GM21423 (cell line): ENCODE data around the gene MSS51.

Experiments
- ATAC-seq: cut with Tn5 transposase; IDR thresholded peaks from one replicate; pipeline ENCODE4 v1.9.1; 2021; ENCODE audit warnings: mild to moderate bottlenecking, moderate library complexity; ENCODE audit not compliant: unreplicated experiment

Gene MSS51

DNA sequence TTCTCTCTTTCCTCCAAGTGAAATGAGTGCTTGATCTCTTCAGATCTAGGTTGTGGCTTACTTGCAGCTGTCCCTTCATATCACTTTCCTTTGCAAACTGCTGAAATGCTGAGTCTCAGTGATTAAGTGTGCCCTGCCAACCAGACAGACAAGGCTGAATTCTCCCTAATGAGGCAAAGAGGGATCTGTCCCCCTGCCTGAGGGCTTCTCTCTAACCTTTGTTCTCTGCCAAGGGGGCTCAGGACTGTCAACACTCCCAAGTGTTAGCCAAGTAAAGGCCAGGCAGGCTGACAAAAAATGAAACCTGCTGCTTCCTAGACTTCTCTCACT is at the start of gene MSS51:
Gene MSS51 (minus strand): TSS at position 24 of the 330 bp plus-strand sequence. CDS start 5,277 bp downstream, outside the sequence.
- ATAC-seq: no peak

DNA sequence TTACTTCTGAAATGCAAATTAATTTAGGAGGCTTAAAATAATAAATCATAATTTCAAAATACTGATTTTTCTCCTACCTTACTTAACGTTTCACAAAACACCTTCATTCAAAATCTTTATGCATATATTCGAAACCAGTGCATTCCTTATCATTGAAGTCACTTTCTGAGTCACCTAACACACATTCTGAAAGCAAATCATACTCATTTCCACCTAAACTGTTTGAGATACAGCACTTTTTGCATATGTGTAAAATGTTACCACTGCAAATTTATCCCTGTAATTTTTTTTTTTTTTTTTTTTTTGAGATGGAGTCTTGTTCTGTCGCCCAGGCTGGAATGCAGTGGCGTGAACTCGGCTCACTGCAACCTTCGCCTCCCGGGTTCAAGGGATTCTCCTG is 46.8 kb upstream of the MSS51 start:
- no peak for ATAC-seq

DNA sequence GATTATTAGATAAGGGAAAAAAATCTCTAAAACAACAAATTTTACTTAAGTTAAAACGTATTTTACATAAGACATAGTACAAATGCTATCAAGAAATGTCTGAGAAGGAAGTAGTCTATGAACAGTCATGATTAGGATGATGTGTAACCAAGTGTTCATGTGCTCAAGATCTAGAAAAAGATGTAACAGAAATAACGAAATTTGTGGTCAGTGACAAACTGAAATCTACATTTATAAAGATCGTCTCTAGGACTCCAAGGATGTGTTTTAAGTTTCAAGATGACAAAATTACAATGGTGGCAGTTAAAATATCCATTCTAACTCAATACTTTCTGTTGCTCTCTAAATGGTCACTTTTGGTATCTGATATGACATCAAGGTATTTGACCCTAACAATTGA is 45.3 kb upstream of the MSS51 start:
- no peak for ATAC-seq

DNA sequence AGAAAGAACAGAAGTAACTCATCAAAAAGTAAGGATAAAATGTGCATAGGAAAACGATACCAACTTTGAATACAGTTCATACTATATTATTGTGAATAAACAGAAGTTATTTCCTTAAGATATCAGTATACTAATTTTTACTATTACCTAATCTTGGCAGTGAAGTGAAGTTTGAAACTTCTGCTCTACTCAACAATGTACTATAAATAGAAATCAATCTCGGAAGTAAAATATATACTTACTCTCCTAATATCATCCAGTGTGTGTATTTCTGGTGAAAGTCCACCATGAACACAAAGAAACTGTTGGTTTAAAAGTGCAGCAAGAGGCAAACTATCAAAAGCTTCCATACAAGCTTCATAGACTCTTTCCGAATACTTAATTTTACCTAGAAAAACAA is 37.9 kb upstream of the MSS51 start:
- no peak for ATAC-seq

DNA sequence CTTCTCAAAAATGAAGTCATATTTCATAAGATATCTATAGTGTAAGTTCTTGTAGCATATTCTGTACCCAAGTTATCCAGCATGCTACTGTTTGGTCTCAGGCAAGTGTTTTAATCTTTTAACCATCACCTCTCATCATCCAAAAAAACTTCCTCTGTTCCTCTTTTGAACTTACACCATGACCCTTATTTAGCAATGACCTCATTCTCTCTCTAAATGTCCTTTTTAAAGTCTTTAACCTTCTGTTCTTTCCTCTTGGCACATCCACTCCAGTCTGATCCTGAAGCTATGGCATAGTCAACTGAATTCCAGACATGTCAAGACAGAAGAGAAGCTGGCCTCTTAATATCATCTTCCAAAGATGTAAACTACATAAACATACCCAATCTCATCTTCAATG is 36.2 kb upstream of the MSS51 start:
- no peak for ATAC-seq

DNA sequence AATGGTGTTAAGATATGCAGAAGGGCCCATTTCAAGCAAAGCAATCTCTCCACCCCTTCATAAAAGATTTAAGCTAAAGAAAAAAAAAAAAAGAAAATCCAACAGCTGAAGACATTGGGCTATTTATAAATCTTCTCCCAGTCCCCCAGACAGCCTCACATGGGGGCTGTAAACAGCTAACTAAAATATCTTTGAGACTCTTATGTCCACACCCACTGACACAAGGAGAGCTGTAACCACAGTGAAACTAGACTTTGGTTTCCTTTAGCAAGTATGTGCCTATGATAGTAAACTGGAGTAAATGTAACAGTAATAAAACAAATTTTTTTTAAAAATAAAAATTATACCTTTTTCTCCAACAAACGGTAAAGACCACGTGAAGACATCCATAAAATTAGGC is 33.8 kb upstream of the MSS51 start:
- ATAC-seq: no peak

DNA sequence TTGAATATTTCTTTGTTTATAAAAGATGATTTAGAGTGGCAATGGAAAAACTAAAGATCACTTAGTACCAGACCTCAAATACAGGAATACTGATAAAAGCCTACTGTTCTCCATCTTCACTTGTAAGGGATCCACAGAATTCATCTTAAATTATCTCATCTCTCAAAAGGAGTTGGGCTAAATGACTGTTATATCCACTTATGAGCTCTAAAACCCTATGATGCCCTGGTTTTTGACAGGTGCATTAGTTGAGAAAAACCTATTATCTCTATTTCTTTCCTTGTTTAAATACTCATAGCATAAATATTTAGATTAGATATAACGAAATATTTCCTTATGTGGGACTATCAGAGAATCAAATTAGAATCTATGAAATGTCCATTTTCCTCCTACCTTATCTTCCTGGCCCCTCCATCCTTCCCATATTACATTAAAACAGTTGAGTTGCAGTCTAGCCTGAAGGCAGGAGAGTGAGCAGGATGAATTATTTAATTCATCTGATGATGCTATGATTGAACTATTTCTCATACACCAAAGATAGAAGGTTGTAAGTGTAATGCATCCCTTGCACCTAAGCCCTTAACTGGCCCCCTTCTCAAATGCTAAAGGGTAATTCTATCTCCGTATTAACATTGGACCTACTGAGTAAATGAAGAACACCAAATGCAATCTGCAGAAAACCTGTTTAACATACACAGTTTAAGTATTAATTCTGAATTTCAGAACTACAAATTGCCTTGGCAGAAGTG is 32.8 kb upstream of the MSS51 start:
- no peak for ATAC-seq

DNA sequence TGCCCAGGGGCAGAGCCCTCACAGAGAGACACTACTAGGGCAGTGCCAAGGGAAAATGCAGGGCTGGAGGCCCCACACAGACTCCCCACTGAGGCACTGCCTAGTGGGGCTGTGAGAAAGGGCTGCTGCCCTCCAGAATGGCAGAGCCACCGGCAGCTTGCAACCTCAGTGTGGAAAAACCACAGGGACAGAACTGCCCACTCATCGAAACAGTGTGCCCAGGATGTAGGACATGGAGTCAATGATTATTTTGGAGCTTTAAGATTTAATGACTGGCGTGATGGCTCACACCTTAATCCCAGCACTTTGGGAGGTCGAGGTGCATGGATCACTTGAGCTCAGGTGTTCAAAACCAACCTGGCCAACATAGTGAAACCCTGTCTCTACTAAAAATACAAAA is 27.5 kb upstream of the MSS51 start:
- no peak for ATAC-seq

DNA sequence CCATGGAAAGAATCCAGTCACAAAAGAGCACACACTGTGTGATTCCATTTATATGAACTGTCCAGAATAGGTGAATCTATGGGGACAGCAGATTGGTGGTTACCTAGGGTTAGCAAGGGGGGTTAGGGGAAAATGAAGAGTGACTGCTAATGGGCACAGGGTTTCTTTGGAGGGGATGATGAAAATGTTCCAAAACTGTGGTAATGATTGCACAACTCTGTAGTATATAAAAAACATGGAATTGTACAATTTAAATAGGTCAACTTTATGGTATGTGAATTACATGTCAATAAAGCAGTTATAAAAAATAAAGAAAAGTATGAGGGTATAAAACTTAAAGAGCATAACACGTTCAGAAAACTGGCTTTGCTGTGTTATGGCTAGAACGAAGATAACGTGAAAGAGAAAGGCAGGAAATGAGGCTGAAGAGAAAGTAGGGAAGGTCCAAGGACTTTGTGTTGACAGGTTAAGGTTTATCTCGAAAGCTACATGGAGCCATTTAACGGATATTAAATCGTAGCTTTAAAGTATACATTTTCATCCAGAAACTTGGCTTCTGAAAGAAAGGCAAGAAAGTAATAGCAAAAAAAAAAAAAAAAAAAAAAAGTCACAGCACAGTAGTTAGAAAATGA is 26.4 kb upstream of the MSS51 start:
- no peak for ATAC-seq

DNA sequence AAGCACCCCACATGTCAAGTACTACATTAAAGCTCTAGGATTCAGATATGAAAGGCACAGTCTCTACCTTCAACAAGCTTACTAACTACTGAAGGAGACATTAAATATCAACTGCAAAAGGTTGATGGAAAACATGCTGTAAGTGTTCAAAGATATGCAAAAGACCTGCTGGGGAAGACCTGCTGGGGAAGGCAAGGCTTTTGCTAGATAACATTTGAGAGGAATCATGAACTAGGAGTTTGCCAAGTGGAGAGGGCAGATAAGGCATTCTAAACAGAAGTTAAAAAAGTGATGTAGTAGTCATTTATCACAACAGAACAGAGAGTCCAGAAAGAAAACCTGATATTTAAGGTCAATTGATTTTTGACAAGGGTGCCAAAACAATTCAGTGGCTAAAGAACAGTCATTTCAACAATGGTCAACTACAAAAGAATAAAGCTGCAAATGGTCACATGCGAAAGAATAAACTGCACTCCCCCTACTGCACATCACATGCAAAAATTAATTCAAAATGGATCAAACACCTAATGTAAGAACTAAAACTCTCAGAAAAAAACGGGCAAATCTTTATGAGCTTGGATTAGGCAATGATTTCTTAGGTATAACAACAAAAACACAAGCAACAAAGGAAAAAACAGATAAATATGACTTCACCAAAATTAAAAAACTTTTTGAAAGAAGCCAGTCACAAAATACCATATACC is 23.0 kb upstream of the MSS51 start:
- no peak for ATAC-seq

DNA sequence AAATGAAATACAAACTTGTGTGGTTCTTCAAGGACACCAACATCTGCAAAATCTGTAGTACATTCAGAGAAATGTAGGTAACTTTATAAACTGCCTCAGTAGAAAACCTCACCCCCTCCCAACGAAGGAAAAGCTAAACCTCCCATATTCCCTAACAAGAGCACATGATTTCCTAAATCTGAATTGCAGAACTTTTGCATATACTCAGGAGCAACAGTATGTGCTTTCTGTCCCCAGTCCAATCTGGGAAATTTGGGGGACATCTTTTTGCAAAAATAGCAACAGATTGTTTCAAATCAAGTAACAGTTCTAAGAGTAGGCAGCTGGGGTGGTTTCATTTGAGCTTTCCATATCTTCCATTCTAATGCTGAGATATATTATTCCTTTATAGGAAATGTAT is 15.8 kb upstream of the MSS51 start:
- ATAC-seq: no peak

DNA sequence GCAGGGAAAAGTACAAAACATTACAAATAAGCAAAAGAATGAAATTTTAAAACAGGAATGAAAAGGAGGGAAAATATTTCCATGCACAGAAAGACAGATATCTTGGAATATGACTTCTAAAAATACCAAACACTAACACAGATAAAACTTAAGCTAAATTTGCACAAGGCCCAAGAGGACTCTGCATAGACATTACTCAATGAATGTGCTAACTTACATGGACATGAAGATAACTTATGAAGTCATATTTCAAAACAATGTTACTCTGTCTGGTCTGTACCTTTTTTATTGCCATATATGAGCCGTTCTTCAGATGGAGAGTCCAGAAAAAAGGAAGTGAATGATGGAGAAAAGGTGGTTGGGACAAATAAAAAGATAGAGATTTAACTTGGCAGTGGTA is 15.0 kb upstream of the MSS51 start:
- ATAC-seq: no peak

DNA sequence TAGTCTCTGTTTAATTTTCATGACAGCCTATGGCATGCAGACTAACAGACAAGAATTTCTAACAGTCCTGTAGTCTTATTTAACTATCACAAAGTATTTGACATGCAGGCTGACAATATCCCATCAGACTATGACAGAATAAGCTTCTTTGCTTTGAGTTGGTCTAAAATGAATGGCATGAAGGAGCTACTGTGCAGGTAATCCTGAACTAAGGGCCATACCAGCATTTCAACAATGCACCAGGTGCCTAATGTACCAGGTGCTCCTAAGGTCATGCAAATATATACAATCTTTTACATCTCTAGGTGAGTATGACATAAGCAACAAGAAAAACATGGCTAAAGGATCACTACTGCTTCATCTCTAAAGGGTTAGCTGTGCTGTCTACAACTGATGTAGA is 13.6 kb upstream of the MSS51 start:
- no peak for ATAC-seq

DNA sequence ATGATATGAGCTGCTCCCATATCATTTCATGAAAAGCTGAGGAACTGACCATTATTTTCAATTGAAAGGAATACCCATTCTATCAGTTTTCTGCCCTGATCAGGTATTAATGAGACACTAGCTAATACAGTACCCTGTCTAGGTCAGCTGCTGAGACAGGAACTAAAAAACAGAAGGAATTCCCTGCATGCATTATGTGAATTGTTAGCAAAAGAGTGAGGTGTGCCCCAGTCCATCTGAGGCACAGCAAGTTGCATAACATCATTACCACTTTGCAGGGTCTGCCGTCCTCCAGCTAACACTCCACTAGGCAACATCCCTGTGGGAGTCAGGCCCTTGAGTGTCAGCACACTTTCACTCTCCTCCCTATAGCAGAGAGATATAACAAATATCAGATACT is 11.1 kb upstream of the MSS51 start:
- ATAC-seq: no peak

DNA sequence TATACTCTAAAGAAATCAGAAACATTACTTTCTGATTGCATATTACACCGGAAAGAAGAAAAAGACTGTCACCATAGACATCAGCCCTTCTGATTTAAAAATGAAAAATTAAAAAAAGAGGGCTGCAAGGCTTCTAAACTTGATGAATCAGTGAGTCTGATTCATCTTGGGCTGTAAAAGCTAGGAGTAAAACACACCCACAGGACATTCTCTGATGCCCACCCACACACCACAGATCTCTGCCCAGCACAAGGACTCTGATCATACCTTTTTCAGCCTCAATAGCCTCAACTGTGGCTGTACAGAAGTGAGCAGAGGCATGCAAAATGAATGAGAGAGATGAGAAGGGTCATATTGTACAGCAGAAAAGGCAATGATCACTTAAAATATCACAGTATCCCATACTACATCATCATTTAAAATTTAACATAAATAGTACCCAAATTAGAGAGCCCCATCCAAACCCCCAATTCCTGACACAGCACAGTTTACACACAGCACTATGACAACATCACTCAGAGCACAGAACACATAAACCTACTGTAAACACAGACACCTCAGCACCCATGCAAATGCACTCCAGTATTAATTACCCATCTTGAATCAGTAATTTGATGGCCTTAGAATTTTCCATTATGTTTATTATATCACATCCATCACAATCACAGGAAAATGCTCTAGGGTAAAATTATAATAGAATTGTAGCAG is 6.4 kb upstream of the MSS51 start:
- no peak for ATAC-seq

DNA sequence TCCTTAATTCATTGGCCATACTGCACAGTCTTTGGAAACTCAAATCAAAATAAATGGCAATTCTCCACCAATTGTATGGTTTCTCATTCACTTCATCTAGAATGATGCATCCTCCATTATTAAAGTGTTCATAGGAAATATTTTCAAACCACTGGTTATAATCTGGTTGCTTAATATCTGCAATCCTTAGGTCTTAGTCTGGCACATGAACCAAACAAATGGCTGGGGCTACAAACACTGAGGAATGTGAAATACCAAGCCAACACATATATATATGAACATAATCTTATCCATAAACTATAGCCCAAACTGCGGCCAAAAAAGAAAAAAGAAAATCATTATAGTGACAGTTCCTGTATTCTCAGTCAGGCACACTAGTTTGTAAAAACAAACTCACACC is 5.7 kb upstream of the MSS51 start:
- no peak for ATAC-seq

DNA sequence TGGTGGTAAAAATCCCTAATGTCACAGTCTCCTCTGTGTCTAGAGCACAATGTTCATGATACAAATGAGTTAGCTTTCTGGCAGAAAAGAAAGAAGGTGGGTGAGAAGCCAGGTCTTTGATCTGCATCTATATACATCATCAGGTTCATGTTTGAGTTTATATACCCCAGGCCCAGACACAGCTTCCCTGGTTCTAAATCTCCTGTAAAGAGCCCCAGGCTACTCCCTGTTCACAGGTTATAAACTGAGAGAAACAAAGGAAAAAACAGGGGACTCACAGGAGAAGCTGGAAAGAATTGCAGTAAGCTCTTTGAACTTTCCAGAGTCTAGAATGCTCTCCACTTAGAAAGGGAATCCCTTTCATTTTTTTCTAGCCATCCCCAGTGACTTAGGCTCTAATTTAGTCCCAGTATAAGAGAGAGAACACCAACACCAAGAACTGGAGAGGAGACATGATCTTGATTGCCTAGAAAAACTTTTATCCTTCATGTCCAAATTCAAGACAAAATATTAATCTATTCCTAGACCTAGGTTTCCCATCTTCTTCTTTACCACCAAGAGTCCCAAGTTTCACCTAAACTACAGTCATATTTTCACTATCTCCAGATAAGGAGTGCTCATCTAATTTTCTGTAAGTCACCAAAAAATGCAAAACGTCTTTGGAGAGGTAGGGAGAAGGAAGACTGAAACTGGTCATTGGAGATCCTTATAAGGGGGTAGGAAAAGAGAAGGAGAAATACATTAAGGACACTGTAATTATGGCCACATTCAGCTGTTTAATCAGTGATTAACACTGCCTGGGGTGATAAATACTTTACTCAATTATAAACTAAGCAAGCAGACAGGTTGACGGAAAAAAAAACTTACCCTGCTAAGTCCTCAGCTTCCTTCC is 469 bp downstream of the MSS51 start:
- no peak for ATAC-seq

DNA sequence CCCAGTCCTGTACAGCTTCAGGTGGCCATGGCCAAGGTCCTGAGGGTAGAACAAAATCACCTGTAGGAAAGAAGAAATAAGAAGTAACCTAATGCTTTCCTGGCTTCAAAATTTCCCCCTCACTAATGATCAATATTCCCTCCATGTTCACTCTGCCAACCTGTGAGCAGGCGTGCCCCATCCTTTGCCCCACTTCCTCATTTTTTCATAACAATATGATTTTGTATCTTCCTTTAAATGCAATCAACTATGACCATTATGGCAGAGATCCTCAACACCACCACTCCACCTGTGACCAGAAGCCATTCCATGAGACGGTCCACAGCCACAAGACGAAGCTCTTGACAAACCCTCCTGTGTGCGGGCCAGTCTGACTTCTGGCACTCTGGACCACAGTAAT is 7.0 kb downstream of the MSS51 start:
- no peak for ATAC-seq

DNA sequence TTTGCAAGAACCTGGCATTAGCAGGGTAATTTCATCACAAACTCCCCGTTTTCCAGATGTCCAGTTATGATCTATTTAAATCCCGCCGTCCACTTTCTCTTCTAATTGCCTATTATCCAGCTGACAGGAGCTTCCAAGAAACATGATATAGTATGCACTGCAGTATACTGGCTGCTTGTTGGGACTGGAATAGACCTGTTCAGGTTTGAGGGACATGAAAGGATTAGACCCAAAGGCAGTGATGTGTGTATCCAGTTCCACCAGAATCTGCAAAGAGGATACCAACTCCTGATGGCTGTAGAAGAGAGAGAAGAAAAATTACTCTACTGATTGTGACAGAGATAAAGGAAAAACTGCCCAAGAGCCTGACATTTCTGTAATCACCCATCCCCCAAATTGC is 8.9 kb downstream of the MSS51 start:
- ATAC-seq: no peak

DNA sequence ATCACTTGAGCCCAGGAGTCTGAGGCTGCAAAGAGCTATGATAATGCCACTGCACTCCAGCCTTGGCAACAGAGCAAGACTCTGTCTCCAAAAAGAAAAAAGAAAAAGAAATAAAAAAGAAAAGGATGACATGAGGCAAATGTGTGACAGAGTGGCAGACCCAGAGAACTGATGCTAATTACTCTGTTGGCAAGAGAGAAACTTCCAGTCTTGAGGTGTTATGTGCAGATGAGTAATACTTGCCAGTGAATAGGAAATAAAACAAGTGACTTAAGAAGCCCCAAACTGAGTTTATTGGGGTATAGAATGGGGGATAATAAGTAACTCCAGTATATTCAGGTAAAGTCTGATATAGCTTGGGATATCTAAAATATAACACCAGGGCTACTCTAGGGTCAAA is 10.1 kb downstream of the MSS51 start:
- no peak for ATAC-seq

DNA sequence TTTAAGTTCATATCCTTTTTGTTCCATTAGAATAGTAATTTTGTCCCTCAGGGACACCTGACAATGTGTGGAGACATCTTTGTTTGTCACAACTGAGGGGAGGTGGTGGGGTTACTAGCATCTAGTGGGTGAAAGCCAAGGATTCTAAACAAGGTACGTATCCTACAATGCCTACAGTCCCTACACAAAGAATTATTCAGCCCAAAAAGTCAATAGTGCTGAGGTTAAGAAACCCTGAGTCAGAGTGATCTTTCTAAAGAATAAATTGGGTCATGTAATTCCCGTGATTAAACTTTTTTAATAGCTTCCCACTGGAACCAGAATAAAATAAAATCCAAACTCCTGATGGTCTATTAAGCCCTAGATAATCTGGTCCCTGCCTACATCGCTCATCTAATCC is 16.8 kb downstream of the MSS51 start:
- ATAC-seq: no peak
